Airway epithelial cell (primary cell): ENCODE measurements around the gene ZAR1L. TPM values are rescaled to one million over a fixed set of nuclear protein-coding genes. Genes with fewer than 3 reads are reported as not detected.

Source experiments
- total RNA-seq: library from RNA; depleted of rRNA; stranded (reverse); fragments of >200 nt; gene quantifications from 2 replicates; pipeline ENCODE4 v1.2.3, GENCODE V29; 2015

Gene ZAR1L, protein sequence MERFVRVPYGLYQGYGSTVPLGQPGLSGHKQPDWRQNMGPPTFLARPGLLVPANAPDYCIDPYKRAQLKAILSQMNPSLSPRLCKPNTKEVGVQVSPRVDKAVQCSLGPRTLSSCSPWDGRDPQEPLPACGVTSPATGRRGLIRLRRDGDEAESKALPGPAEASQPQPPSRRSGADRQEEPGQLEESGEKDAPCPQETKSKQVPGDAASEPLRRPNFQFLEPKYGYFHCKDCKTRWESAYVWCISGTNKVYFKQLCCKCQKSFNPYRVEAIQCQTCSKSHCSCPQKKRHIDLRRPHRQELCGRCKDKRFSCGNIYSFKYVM
- total RNA-seq = not detected in 2 replicates

DNA sequence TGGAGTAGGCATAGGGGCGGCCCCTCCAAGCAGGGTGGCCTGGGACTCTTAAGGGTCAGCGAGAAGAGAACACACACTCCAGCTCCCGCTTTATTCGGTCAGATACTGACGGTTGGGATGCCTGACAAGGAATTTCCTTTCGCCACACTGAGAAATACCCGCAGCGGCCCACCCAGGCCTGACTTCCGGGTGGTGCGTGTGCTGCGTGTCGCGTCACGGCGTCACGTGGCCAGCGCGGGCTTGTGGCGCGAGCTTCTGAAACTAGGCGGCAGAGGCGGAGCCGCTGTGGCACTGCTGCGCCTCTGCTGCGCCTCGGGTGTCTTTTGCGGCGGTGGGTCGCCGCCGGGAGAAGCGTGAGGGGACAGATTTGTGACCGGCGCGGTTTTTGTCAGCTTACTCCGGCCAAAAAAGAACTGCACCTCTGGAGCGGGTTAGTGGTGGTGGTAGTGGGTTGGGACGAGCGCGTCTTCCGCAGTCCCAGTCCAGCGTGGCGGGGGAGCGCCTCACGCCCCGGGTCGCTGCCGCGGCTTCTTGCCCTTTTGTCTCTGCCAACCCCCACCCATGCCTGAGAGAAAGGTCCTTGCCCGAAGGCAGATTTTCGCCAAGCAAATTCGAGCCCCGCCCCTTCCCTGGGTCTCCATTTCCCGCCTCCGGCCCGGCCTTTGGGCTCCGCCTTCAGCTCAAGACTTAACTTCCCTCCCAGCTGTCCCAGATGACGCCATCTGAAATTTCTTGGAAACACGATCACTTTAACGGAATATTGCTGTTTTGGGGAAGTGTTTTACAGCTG lies at the start of gene ZAR1L, which contains the start of gene BRCA2:
TSS of gene ZAR1L (minus strand) at position 126 of the 790 bp plus-strand sequence. CDS start 3,438 bp downstream, outside the sequence.
TSS of gene BRCA2 (plus strand) at position 271 of the 790 bp plus-strand sequence. CDS start 953 bp downstream, outside the sequence.

Other genes with a start within 250 kb of the ZAR1L start
- gene BRCA2, start 145 bp upstream of the ZAR1L start, total RNA-seq = 3.2 and 9.5 TPM in 2 replicates
- gene N4BP2L1, start 112.8 kb upstream of the ZAR1L start, total RNA-seq = 0.56 and 5.3 TPM in 2 replicates
- gene N4BP2L2, start 223.4 kb upstream of the ZAR1L start, total RNA-seq = 20.8 and 26.0 TPM in 2 replicates